OCI-LY1 (cell line): Measurements from ENCODE around the gene MEIS1.

ENCODE experiments used
- EZH2 ChIP-seq: fragments of 200-600 bp; sonication (generic), shearing (Covaris generic); IDR thresholded peaks from 2 replicates; pipeline ENCODE4 v1.8.0; 2017; ENCODE audit warnings: borderline replicate concordance, mixed run types, mild to moderate bottlenecking, antibody characterized with exemption, low read length, moderate library complexity, mixed read lengths
- TF ChIP-seq, protein P1 (sequence below): fragments of 200-600 bp; sonication (generic), shearing (Covaris generic); IDR thresholded peaks from 2 replicates; pipeline ENCODE4 v1.5.1; 2017; ENCODE audit warnings: mild to moderate bottlenecking, antibody characterized with exemption, low read length, moderate library complexity, mixed read lengths

DNA sequence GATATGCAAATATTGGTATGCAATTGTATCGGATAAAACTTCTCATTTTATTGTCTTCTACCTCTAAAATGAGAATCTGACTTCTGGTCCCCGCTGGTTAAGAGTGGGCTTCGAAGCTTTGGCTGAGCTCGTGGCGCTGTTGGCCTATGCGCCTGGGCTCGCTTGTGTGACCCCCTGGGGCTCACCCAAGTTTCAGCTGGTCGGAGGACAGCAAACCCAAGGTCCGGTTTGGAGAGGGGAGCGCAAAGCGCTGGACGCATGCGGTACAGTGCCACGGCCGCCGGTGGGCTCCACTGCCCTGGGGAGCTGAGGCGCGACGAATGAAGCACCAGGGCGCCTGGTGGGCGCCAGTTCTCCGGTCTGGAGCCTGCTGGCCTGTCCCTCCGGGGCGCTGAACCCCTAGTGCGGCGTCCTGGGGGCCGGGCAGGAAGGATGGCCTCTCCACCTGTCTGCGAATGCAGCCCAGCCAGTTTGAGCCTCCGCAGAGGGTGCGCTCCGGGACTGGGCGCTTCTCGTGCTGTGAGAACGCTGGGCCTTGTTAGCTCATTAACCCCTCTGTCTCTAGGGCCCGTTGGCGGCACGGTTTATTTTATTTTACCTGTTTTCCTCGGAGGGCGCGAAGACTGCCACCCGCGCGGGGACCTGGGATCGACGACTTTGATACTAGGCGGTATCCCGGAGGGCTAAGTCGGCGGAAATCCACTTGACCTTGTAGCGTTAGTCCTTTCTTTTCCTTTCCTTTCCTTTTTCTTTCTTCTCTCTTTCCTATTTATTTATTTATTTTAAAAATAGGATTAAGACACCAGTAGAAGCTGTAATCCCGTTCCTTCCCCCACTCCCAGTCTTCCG, 10.4 kb downstream of the MEIS1 start:
- TF ChIP-seq EZH2: no peak
- TF ChIP-seq, protein P1, sequence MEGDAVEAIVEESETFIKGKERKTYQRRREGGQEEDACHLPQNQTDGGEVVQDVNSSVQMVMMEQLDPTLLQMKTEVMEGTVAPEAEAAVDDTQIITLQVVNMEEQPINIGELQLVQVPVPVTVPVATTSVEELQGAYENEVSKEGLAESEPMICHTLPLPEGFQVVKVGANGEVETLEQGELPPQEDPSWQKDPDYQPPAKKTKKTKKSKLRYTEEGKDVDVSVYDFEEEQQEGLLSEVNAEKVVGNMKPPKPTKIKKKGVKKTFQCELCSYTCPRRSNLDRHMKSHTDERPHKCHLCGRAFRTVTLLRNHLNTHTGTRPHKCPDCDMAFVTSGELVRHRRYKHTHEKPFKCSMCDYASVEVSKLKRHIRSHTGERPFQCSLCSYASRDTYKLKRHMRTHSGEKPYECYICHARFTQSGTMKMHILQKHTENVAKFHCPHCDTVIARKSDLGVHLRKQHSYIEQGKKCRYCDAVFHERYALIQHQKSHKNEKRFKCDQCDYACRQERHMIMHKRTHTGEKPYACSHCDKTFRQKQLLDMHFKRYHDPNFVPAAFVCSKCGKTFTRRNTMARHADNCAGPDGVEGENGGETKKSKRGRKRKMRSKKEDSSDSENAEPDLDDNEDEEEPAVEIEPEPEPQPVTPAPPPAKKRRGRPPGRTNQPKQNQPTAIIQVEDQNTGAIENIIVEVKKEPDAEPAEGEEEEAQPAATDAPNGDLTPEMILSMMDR: no peak
